Transverse colon (tissue), 4 donors: Measurements from ENCODE around the gene VEGFB. TPM values are rescaled to one million over a fixed set of nuclear protein-coding genes. Genes with fewer than 3 reads are reported as not detected.

Source experiments
- DNase-seq: peaks from one replicate; pipeline ENCODE4 v3.0.0-alpha.2; 2019
- H3K27ac ChIP-seq, 4 donors: fragments of 200-600 bp; sonication (generic); 2 replicates each; pipeline ENCODE4 v1.5.1; 2016 to 2018; ENCODE audit warnings: inconsistent platforms in 4 of 4
- H3K27me3 ChIP-seq: fragments of 200-600 bp; sonication (generic); 2 replicates; pipeline ENCODE4 v1.5.1; 2017; ENCODE audit warnings: inconsistent platforms
- H3K36me3 ChIP-seq, 4 donors: fragments of 200-600 bp; sonication (generic); 2 replicates each; pipeline ENCODE4 v1.5.1; 2017 to 2019; ENCODE audit warnings: inconsistent platforms in 4 of 4
- H3K4me1 ChIP-seq, 4 donors: fragments of 200-600 bp; sonication (generic); 2 replicates each; pipeline ENCODE4 v1.5.1; 2017 to 2020; ENCODE audit warnings: inconsistent platforms in 4 of 4
- H3K4me3 ChIP-seq, 4 donors: fragments of 200-600 bp; sonication (generic); 1 replicate in 1 of 4; 2 replicates in 3 of 4; pipeline versions ENCODE4 v1.5.1 to v1.6.1; 2017 to 2019; ENCODE audit warnings: inconsistent platforms in 4 of 4
- H3K9me3 ChIP-seq, 2 donors: fragments of 200-600 bp; sonication (generic); 2 replicates each; pipeline ENCODE4 v1.5.1; 2017 to 2019; ENCODE audit warnings: inconsistent platforms in 2 of 2
- EP300 ChIP-seq: sonication (generic); formaldehyde crosslinking; IDR thresholded peaks from one replicate; pipeline ENCODE4 v1.6.1; 2017; ENCODE audit warnings: antibody characterized with exemption, low read depth
- POLR2A ChIP-seq: fragments of 450-650 bp; IDR thresholded peaks from one replicate; pipeline ENCODE4 v1.6.1; 2016; ENCODE audit warnings: antibody characterized with exemption, mild to moderate bottlenecking, moderate library complexity
- POLR2AphosphoS5 ChIP-seq, 3 donors: sonication (generic); formaldehyde crosslinking; IDR thresholded peaks; one replicate each; pipeline ENCODE4 v1.6.1; 2016; ENCODE audit warnings: antibody characterized with exemption in 3 of 3
- WGBS, 2 donors: methylation state at CpG; one replicate each; pipeline ENCODE4 v1.1.5; 2018; ENCODE audit warnings: low coverage in 1 of 2; 5-methylcytosine and 5-hydroxymethylcytosine counted together
- in situ Hi-C, 4 donors: fragments of 200-750 bp; cut with MboI; loops; one replicate each; pipeline versions ENCODE4 v1.15.0 to v1.15.1; 2017; ENCODE audit warnings: low sequenced_read_pairs in 3 of 4, low pct_ligation_motif_present in 1 of 4, low pct_unique_long_range_greater_than_20kb in 1 of 4
- intact Hi-C: fragments of 100-400 bp; cut with DNase I; formaldehyde crosslinking; loops from one replicate; pipeline ENCODE4 v1.15.1; 2023; ENCODE audit warnings: low total_unique reads
- total RNA-seq, 4 donors: library from RNA; depleted of rRNA; stranded (reverse); fragments of >200 nt; gene quantifications; one replicate each; pipeline ENCODE4 v1.1.0, GENCODE V29; 2016
- TF ChIP-seq, protein P1 (sequence below), 5 experiments: fragments of 200-600 bp in 3 of 5; fragments of 450-650 bp in 2 of 5; sonication (generic) in 3 of 5; IDR thresholded peaks; 1 replicate in 2 of 5; 2 replicates in 3 of 5; pipeline ENCODE4 v1.5.1; 2016 to 2017; ENCODE audit warnings: antibody characterized with exemption in 5 of 5, inconsistent platforms in 3 of 5, mild to moderate bottlenecking in 2 of 5, moderate library complexity in 1 of 5

The VEGFB gene
- total RNA-seq, 4 donors from 2014 or later = 34.0 to 84.9 (median 36.8) TPM

GRCh38 chr11:64238999-64239398 lies 4.6 kb downstream of the VEGFB start:
- WGBS, 2 donors = 76 to 100% methylated on average over 2 to 5 of the region's 5 CpGs
- in situ Hi-C loops (no loop called here), intact Hi-C loops (no loop called here)
- Histone ChIP-seq H3K4me1 (peaks cover 27 to 73% (median 58%) of the 10 kb centered on the region in 4 donors), H3K36me3 (no peaks in the 10 kb centered on the region), H3K27me3 (no peaks in the 10 kb centered on the region), H3K9me3 (no peaks in the 10 kb centered on the region), H3K4me3 (no peak overlapping the region), H3K27ac (peak overlapping the region; percentile 96 to 100 (median 98))
- TF ChIP-seq POLR2A (no peak), POLR2AphosphoS5 (IDR thresholded peaks at IDR 0.05) (no peak), EP300 (no peak)
- TF ChIP-seq, protein P1, sequence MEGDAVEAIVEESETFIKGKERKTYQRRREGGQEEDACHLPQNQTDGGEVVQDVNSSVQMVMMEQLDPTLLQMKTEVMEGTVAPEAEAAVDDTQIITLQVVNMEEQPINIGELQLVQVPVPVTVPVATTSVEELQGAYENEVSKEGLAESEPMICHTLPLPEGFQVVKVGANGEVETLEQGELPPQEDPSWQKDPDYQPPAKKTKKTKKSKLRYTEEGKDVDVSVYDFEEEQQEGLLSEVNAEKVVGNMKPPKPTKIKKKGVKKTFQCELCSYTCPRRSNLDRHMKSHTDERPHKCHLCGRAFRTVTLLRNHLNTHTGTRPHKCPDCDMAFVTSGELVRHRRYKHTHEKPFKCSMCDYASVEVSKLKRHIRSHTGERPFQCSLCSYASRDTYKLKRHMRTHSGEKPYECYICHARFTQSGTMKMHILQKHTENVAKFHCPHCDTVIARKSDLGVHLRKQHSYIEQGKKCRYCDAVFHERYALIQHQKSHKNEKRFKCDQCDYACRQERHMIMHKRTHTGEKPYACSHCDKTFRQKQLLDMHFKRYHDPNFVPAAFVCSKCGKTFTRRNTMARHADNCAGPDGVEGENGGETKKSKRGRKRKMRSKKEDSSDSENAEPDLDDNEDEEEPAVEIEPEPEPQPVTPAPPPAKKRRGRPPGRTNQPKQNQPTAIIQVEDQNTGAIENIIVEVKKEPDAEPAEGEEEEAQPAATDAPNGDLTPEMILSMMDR (IDR thresholded peaks at IDR 0.05) = no peak
- no peak for DNase-seq

GRCh38 chr11:64239662-64240434 lies 5.5 kb downstream of the VEGFB start:
- intact Hi-C loops (no loop called here), in situ Hi-C loops (no loop called here)
- peak overlapping the region in 2 of 4 donors; percentile 82 to 83 for H3K4me3 ChIP-seq
- H3K9me3 ChIP-seq = no peaks in the 10 kb centered on the region
- peaks cover 30 to 74% (median 59%) of the 10 kb centered on the region in 4 donors for H3K4me1 ChIP-seq
- H3K36me3 ChIP-seq = no peaks in the 10 kb centered on the region
- H3K27ac ChIP-seq = peak overlapping the region; percentile 96 to 100 (median 98)
- TF ChIP-seq POLR2AphosphoS5 (IDR thresholded peaks at IDR 0.05) (no peak), EP300 (no peak), POLR2A (no peak)
- TF ChIP-seq, protein P1 (IDR thresholded peaks at IDR 0.05) = no peak
- WGBS, 2 donors = 65% methylated on average over 11 of the region's 11 CpGs; no CpG with 5 or more reads in 1 of the 2 donors
- H3K27me3 ChIP-seq = no peaks in the 10 kb centered on the region
- DNase-seq = no peak

DNA sequence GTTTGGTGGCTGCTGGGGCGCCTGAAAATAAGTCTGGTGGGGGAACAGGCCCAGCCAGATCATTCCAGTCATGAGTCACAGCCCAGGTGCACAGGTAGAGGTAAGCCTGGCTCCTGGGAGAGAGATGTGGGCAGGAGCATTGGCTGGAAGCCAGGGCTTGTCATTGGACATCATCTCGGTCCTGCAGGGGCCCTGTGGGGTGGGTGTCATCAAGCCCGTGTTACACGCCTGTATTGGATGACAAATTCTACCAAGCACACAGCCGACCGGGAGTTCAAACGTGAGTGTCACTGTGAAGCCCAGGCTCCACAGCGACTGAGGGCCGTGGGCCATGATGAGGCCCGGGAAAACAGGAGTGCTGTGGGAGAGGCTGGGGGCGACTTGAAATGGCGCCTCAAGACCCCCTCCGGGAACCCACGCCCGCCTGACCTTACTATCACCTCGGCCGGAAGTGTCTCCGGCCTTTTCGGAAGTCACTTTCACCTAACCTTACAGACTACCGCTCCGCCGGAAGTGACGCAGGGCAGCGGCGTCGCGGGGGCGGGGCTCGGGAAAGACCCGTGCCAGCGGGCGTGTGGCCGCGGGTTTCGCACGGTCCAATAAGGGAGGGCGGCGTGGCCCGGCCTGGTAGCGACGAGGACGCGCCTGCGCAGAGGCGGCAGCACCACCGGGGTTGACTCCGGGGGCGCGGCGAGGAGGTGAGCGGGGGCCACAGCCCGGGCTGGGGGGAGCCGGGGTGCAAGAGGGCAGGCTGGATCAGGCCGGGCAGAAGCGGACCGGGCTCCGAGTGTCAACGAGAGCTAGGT lies 6.3 kb downstream of the VEGFB start, which contains the start of gene FKBP2:
TSS of gene FKBP2 (plus strand) at position 661 of the 806 bp plus-strand sequence. CDS start 1,293 bp downstream, outside the sequence.
- H3K4me3 ChIP-seq = peak within 1 kb of the TSS; percentile 65 to 96 (median 82)
- H3K9me3 ChIP-seq = no peaks in the 10 kb centered on the region
- in situ Hi-C loops = no loop called here
- intact Hi-C loops = no loop called here
- 0 to 1% methylated on average over 4 to 57 of the region's 58 CpGs for WGBS, 2 donors
- TF ChIP-seq, protein P1 (IDR thresholded peaks at IDR 0.05) = no peak
- TF ChIP-seq POLR2AphosphoS5 (IDR thresholded peaks at IDR 0.05) (peak; percentile 96 to 99 (median 99)), POLR2A (peak; percentile 97), EP300 (peak; percentile 43)
- peak within 1 kb of the TSS; percentile 96 to 100 (median 98) for H3K27ac ChIP-seq
- H3K27me3 ChIP-seq = no peaks in the 10 kb centered on the region
- H3K36me3 ChIP-seq = no peaks in the 10 kb centered on the region
- DNase-seq = peak; percentile 98
- peaks cover 33 to 75% (median 59%) of the 10 kb centered on the region in 4 donors for H3K4me1 ChIP-seq

- TF ChIP-seq POLR2AphosphoS5 (IDR thresholded peaks at IDR 0.05) (no peak), POLR2A (no peak), EP300 (no peak)
- TF ChIP-seq, protein P1 (IDR thresholded peaks at IDR 0.05) = no peak
- Histone ChIP-seq H3K27me3 (no peaks in the 10 kb centered on the region), H3K4me3 (peak overlapping the region; percentile 62 to 84 (median 82)), H3K36me3 (no peaks in the 10 kb centered on the region), H3K9me3 (no peaks in the 10 kb centered on the region), H3K27ac (peak overlapping the region; percentile 96 to 100 (median 98)), H3K4me1 (peaks cover 33 to 75% (median 60%) of the 10 kb centered on the region in 4 donors)
- in situ Hi-C loops = no loop called here
- intact Hi-C loops = no loop called here
- WGBS, 2 donors = 0% methylated on average over 24 of the region's 24 CpGs; no CpG with 5 or more reads in 1 of the 2 donors
- DNase-seq = peak; percentile 100
Observed at GRCh38 chr11:64241241-64241490, 6.8 kb downstream of the VEGFB start.
